NCI-H2081 treated with DMSO at 0.1 percent for 48 hours (cell line): Measurements from ENCODE around the gene ANKRD18B.
"Not testable (repeated sequence)": the region's sequence is repeated elsewhere in the genome, so short reads cannot be mapped to it uniquely, and the experiment has no call there.

Source experiments
- DNase-seq: peaks from one replicate; lab custom pipeline; 2025; lab: John Stamatoyannopoulos, UW

ANKRD18B gene

GRCh38 chr9:33612410-33612809, 88.4 kb downstream of the ANKRD18B start:
- DNase-seq = not testable (repeated sequence)

GRCh38 chr9:33614001-33614687, 90.1 kb downstream of the ANKRD18B start:
- no peak for DNase-seq

- not testable (repeated sequence) for DNase-seq
Measured at GRCh38 chr9:33618370-33618769, 94.3 kb downstream of the ANKRD18B start.

- DNase-seq = no peak
Measured at GRCh38 chr9:33619666-33620404, 95.8 kb downstream of the ANKRD18B start.

- no peak for DNase-seq
Measured at GRCh38 chr9:33620738-33621439, 96.8 kb downstream of the ANKRD18B start.
